NCI-H226 (cell line): Measurements from ENCODE around the gene WNT3A.
"Not testable (repeated sequence)": the region's sequence is repeated elsewhere in the genome, so short reads cannot be mapped to it uniquely, and the experiment has no call there.

Experiments
- DNase-seq: peaks from one replicate; pipeline ENCODE4 v3.0.0-alpha.2; 2015

The WNT3A gene

GRCh38 chr1:228006786-228007048 is at the start of gene WNT3A:
WNT3A (plus strand) TSS chr1:228006998; CDS start chr1:228007129, 131 bp downstream.
- no peak for DNase-seq

GRCh38 chr1:227958617-227959324 is 48.0 kb upstream of the WNT3A start:
- DNase-seq = no peak

GRCh38 chr1:227959325-227959860 is 47.4 kb upstream of the WNT3A start:
- no peak for DNase-seq

- no peak for DNase-seq
Measured at GRCh38 chr1:227961651-227962466, 44.9 kb upstream of the WNT3A start.

- not testable (repeated sequence) for DNase-seq
Measured at GRCh38 chr1:227966733-227967132, 40.1 kb upstream of the WNT3A start.

- DNase-seq = not testable (repeated sequence)
Measured at GRCh38 chr1:227967815-227968214, 39.0 kb upstream of the WNT3A start.

GRCh38 chr1:227970076-227970995 is 36.5 kb upstream of the WNT3A start:
- DNase-seq = not testable (repeated sequence)

GRCh38 chr1:227971216-227971615 is 35.6 kb upstream of the WNT3A start:
- DNase-seq = not testable (repeated sequence)

- not testable (repeated sequence) for DNase-seq
Measured at GRCh38 chr1:227971643-227972282, 35.0 kb upstream of the WNT3A start.

- DNase-seq = not testable (repeated sequence)
Measured at GRCh38 chr1:227972283-227972679, 34.5 kb upstream of the WNT3A start.

GRCh38 chr1:227972843-227973374 is 33.9 kb upstream of the WNT3A start:
- not testable (repeated sequence) for DNase-seq

GRCh38 chr1:227973724-227974288 is 33.0 kb upstream of the WNT3A start:
- DNase-seq = not testable (repeated sequence)

- not testable (repeated sequence) for DNase-seq
Measured at GRCh38 chr1:227975583-227976283, 31.1 kb upstream of the WNT3A start.

- no peak for DNase-seq
Measured at GRCh38 chr1:227987181-227987580, 19.6 kb upstream of the WNT3A start.

- DNase-seq = no peak
Measured at GRCh38 chr1:227994632-227995300, 12.0 kb upstream of the WNT3A start.

GRCh38 chr1:227996187-227996950 is 10.4 kb upstream of the WNT3A start:
- DNase-seq = peak; percentile 8

- DNase-seq = no peak
Measured at GRCh38 chr1:227998374-227999055, 8.3 kb upstream of the WNT3A start.

GRCh38 chr1:227999056-227999930 is 7.5 kb upstream of the WNT3A start:
- peak; percentile 6 for DNase-seq
